Measurements from ENCODE around the gene SLC22A1.
"Not testable (repeated sequence)": the region's sequence is repeated elsewhere in the genome, so short reads cannot be mapped to it uniquely, and the experiment has no call there.

The SLC22A1 gene

GRCh38 chr6:160140493-160140892 lies 18.9 kb downstream of the SLC22A1 start:
- H3K4me3 ChIP-seq (ENCODE audit: low read depth in 1 of 2, low read length in 2 of 2); H3K9me3 ChIP-seq (ENCODE audit: control insufficient read depth in 1 of 2, low read length in 2 of 2); H3K36me3 ChIP-seq (ENCODE audit: control insufficient read depth in 1 of 2, insufficient read depth in 2 of 2, low read length in 2 of 2); H3K4me1 ChIP-seq (ENCODE audit: control insufficient read depth in 1 of 2, insufficient read depth in 2 of 2, low read length in 2 of 2); H3K27ac ChIP-seq (ENCODE audit: low read length); H3K27me3 ChIP-seq (ENCODE audit: low read depth, low read length): not testable (repeated sequence)

- Histone ChIP-seq H3K9me3 (ENCODE audit: control insufficient read depth in 1 of 2, low read length in 2 of 2) (no peaks in the 10 kb centered on the region), H3K27me3 (ENCODE audit: low read depth, low read length) (no peaks in the 10 kb centered on the region), H3K4me1 (ENCODE audit: control insufficient read depth in 1 of 2, insufficient read depth in 2 of 2, low read length in 2 of 2) (no peaks in the 10 kb centered on the region), H3K36me3 (ENCODE audit: control insufficient read depth in 1 of 2, insufficient read depth in 2 of 2, low read length in 2 of 2) (no peaks in the 10 kb centered on the region), H3K4me3 (ENCODE audit: low read depth in 1 of 2, low read length in 2 of 2) (no peak overlapping the region), H3K27ac (ENCODE audit: low read length) (no peak overlapping the region)
Measured at GRCh38 chr6:160141001-160141726, 19.5 kb downstream of the SLC22A1 start.

- Histone ChIP-seq H3K27ac (ENCODE audit: low read length) (no peak overlapping the region), H3K27me3 (ENCODE audit: low read depth, low read length) (no peaks in the 10 kb centered on the region), H3K4me1 (ENCODE audit: control insufficient read depth in 1 of 2, insufficient read depth in 2 of 2, low read length in 2 of 2) (no peaks in the 10 kb centered on the region), H3K4me3 (ENCODE audit: low read depth in 1 of 2, low read length in 2 of 2) (no peak overlapping the region), H3K9me3 (ENCODE audit: control insufficient read depth in 1 of 2, low read length in 2 of 2) (no peaks in the 10 kb centered on the region), H3K36me3 (ENCODE audit: control insufficient read depth in 1 of 2, insufficient read depth in 2 of 2, low read length in 2 of 2) (no peaks in the 10 kb centered on the region)
Measured at GRCh38 chr6:160142115-160142715, 20.6 kb downstream of the SLC22A1 start.

GRCh38 chr6:160146454-160147145 lies 25.0 kb downstream of the SLC22A1 start:
- no peak overlapping the region for H3K27ac ChIP-seq (ENCODE audit: low read length)
- H3K4me3 ChIP-seq (ENCODE audit: low read depth in 1 of 2, low read length in 2 of 2) = no peak overlapping the region
- peaks cover 0 to 5% of the 10 kb centered on the region in 2 donors for H3K4me1 ChIP-seq (ENCODE audit: control insufficient read depth in 1 of 2, insufficient read depth in 2 of 2, low read length in 2 of 2)
- H3K36me3 ChIP-seq (ENCODE audit: control insufficient read depth in 1 of 2, insufficient read depth in 2 of 2, low read length in 2 of 2) = no peaks in the 10 kb centered on the region
- no peaks in the 10 kb centered on the region for H3K9me3 ChIP-seq (ENCODE audit: control insufficient read depth in 1 of 2, low read length in 2 of 2)
- no peaks in the 10 kb centered on the region for H3K27me3 ChIP-seq (ENCODE audit: low read depth, low read length)

GRCh38 chr6:160147146-160147536 lies 25.5 kb downstream of the SLC22A1 start:
- no peaks in the 10 kb centered on the region for H3K36me3 ChIP-seq (ENCODE audit: control insufficient read depth in 1 of 2, insufficient read depth in 2 of 2, low read length in 2 of 2)
- H3K4me3 ChIP-seq (ENCODE audit: low read depth in 1 of 2, low read length in 2 of 2) = no peak overlapping the region
- H3K4me1 ChIP-seq (ENCODE audit: control insufficient read depth in 1 of 2, insufficient read depth in 2 of 2, low read length in 2 of 2) = peaks cover 0 to 5% of the 10 kb centered on the region in 2 donors
- no peak overlapping the region for H3K27ac ChIP-seq (ENCODE audit: low read length)
- H3K9me3 ChIP-seq (ENCODE audit: control insufficient read depth in 1 of 2, low read length in 2 of 2) = no peaks in the 10 kb centered on the region
- no peaks in the 10 kb centered on the region for H3K27me3 ChIP-seq (ENCODE audit: low read depth, low read length)

- Histone ChIP-seq H3K27ac (ENCODE audit: low read length) (no peak overlapping the region), H3K9me3 (ENCODE audit: control insufficient read depth in 1 of 2, low read length in 2 of 2) (no peaks in the 10 kb centered on the region), H3K36me3 (ENCODE audit: control insufficient read depth in 1 of 2, insufficient read depth in 2 of 2, low read length in 2 of 2) (no peaks in the 10 kb centered on the region), H3K4me3 (ENCODE audit: low read depth in 1 of 2, low read length in 2 of 2) (no peak overlapping the region), H3K27me3 (ENCODE audit: low read depth, low read length) (no peaks in the 10 kb centered on the region), H3K4me1 (ENCODE audit: control insufficient read depth in 1 of 2, insufficient read depth in 2 of 2, low read length in 2 of 2) (no peaks in the 10 kb centered on the region)
Measured at GRCh38 chr6:160154471-160154870, 32.9 kb downstream of the SLC22A1 start.

GRCh38 chr6:160156842-160157241 lies 35.2 kb downstream of the SLC22A1 start:
- no peak overlapping the region for H3K4me3 ChIP-seq (ENCODE audit: low read depth in 1 of 2, low read length in 2 of 2)
- H3K36me3 ChIP-seq (ENCODE audit: control insufficient read depth in 1 of 2, insufficient read depth in 2 of 2, low read length in 2 of 2) = no peaks in the 10 kb centered on the region
- H3K9me3 ChIP-seq (ENCODE audit: control insufficient read depth in 1 of 2, low read length in 2 of 2) = no peaks in the 10 kb centered on the region
- no peaks in the 10 kb centered on the region for H3K27me3 ChIP-seq (ENCODE audit: low read depth, low read length)
- no peak overlapping the region for H3K27ac ChIP-seq (ENCODE audit: low read length)
- H3K4me1 ChIP-seq (ENCODE audit: control insufficient read depth in 1 of 2, insufficient read depth in 2 of 2, low read length in 2 of 2) = no peaks in the 10 kb centered on the region

- Histone ChIP-seq H3K27ac (ENCODE audit: low read length) (no peak overlapping the region), H3K36me3 (ENCODE audit: control insufficient read depth in 1 of 2, insufficient read depth in 2 of 2, low read length in 2 of 2) (no peaks in the 10 kb centered on the region), H3K27me3 (ENCODE audit: low read depth, low read length) (no peaks in the 10 kb centered on the region), H3K9me3 (ENCODE audit: control insufficient read depth in 1 of 2, low read length in 2 of 2) (no peaks in the 10 kb centered on the region), H3K4me3 (ENCODE audit: low read depth in 1 of 2, low read length in 2 of 2) (no peak overlapping the region), H3K4me1 (ENCODE audit: control insufficient read depth in 1 of 2, insufficient read depth in 2 of 2, low read length in 2 of 2) (peaks cover 0 to 7% of the 10 kb centered on the region in 2 donors)
Measured at GRCh38 chr6:160160450-160160849, 38.8 kb downstream of the SLC22A1 start.

- peaks cover 0 to 7% of the 10 kb centered on the region in 2 donors for H3K4me1 ChIP-seq (ENCODE audit: control insufficient read depth in 1 of 2, insufficient read depth in 2 of 2, low read length in 2 of 2)
- no peaks in the 10 kb centered on the region for H3K27me3 ChIP-seq (ENCODE audit: low read depth, low read length)
- H3K4me3 ChIP-seq (ENCODE audit: low read depth in 1 of 2, low read length in 2 of 2) = no peak overlapping the region
- H3K9me3 ChIP-seq (ENCODE audit: control insufficient read depth in 1 of 2, low read length in 2 of 2) = no peaks in the 10 kb centered on the region
- no peaks in the 10 kb centered on the region for H3K36me3 ChIP-seq (ENCODE audit: control insufficient read depth in 1 of 2, insufficient read depth in 2 of 2, low read length in 2 of 2)
- no peak overlapping the region for H3K27ac ChIP-seq (ENCODE audit: low read length)
Measured at GRCh38 chr6:160160929-160161646, 39.5 kb downstream of the SLC22A1 start.

GRCh38 chr6:160161647-160161986 lies 40.0 kb downstream of the SLC22A1 start:
- Histone ChIP-seq H3K4me3 (ENCODE audit: low read depth in 1 of 2, low read length in 2 of 2) (no peak overlapping the region), H3K27ac (ENCODE audit: low read length) (no peak overlapping the region), H3K4me1 (ENCODE audit: control insufficient read depth in 1 of 2, insufficient read depth in 2 of 2, low read length in 2 of 2) (peaks cover 0 to 7% of the 10 kb centered on the region in 2 donors), H3K36me3 (ENCODE audit: control insufficient read depth in 1 of 2, insufficient read depth in 2 of 2, low read length in 2 of 2) (no peaks in the 10 kb centered on the region), H3K9me3 (ENCODE audit: control insufficient read depth in 1 of 2, low read length in 2 of 2) (no peaks in the 10 kb centered on the region), H3K27me3 (ENCODE audit: low read depth, low read length) (no peaks in the 10 kb centered on the region)

- no peaks in the 10 kb centered on the region for H3K27me3 ChIP-seq (ENCODE audit: low read depth, low read length)
- no peak overlapping the region for H3K27ac ChIP-seq (ENCODE audit: low read length)
- no peak overlapping the region for H3K4me3 ChIP-seq (ENCODE audit: low read depth in 1 of 2, low read length in 2 of 2)
- H3K4me1 ChIP-seq (ENCODE audit: control insufficient read depth in 1 of 2, insufficient read depth in 2 of 2, low read length in 2 of 2) = peaks cover 0 to 7% of the 10 kb centered on the region in 2 donors
- H3K36me3 ChIP-seq (ENCODE audit: control insufficient read depth in 1 of 2, insufficient read depth in 2 of 2, low read length in 2 of 2) = no peaks in the 10 kb centered on the region
- no peaks in the 10 kb centered on the region for H3K9me3 ChIP-seq (ENCODE audit: control insufficient read depth in 1 of 2, low read length in 2 of 2)
Measured at GRCh38 chr6:160162030-160162566, 40.5 kb downstream of the SLC22A1 start.

All from muscle layer of duodenum (tissue), 2 donors.